Measurements from ENCODE around the gene ADGRG4. TPM values are rescaled to one million over a fixed set of nuclear protein-coding genes. Genes with fewer than 3 reads are reported as not detected.

ADGRG4 gene
- polyA plus RNA-seq, 3 donors, result not detected

- H4K20me1 ChIP-seq (ENCODE audit: insufficient read depth, low read length), result no peaks in the 10 kb centered on the region
- H3K4me3 ChIP-seq (replicated peaks in 1 of 3; ENCODE audit: low read depth in 2 of 3, low read length in 3 of 3), result no peak overlapping the region
- no peak overlapping the region for H3K27ac ChIP-seq (ENCODE audit: low read depth in 1 of 2, low read length in 2 of 2)
- no peak for TF ChIP-seq CTCF (IDR thresholded peaks at IDR 0.05)
- H3K9me3 Mint-ChIP-seq, result peaks cover 0 to 3% (median 0%) of the 10 kb centered on the region in 7 donors
- H3K36me3 ChIP-seq (replicated peaks in 1 of 2; ENCODE audit: control insufficient read depth in 1 of 2, insufficient read depth in 2 of 2, low read length in 2 of 2), result no peaks in the 10 kb centered on the region
- H3K9ac ChIP-seq (ENCODE audit: insufficient read depth, low read length, poor library complexity, severe bottlenecking), result no peak overlapping the region
- no peaks in the 10 kb centered on the region for H3K27me3 ChIP-seq (ENCODE audit: control insufficient read depth in 2 of 2, insufficient read depth in 2 of 2, low read length in 2 of 2)
- peaks cover 0 to 5% of the 10 kb centered on the region in 2 donors for H3K4me1 ChIP-seq (ENCODE audit: control insufficient read depth in 1 of 2, insufficient read depth in 2 of 2, low read length in 2 of 2)
- no peaks in the 10 kb centered on the region for H3K9me3 ChIP-seq (replicated peaks in 1 of 2; ENCODE audit: control insufficient read depth in 1 of 2, insufficient read depth in 1 of 2, low read length in 2 of 2)
- no peak overlapping the region for H3K4me3 Mint-ChIP-seq
- no peak overlapping the region for H3K27ac Mint-ChIP-seq
- peaks cover 0 to 2% (median 0%) of the 10 kb centered on the region in 3 donors for H3K27me3 Mint-ChIP-seq (ENCODE audit: low read depth in 3 of 3)
- no CpG with 5 or more reads among the region's 1 CpG for WGBS (ENCODE audit: insufficient coverage)
- no peak for DNase-seq
- intact Hi-C loops (cut with micrococcal nuclease), result no loop called here
- H3K4me1 Mint-ChIP-seq, result peaks cover 5% of the 10 kb centered on the region
- H3K79me2 ChIP-seq (ENCODE audit: insufficient read depth, low read length), result no peaks in the 10 kb centered on the region
- no peaks in the 10 kb centered on the region for H3K36me3 Mint-ChIP-seq
- no peak overlapping the region for H3K4me2 ChIP-seq (replicated peaks; ENCODE audit: extremely low read depth, low read length, poor library complexity, severe bottlenecking)
- no peak overlapping the region for H2AFZ ChIP-seq (ENCODE audit: insufficient read depth, low read depth, low read length, poor library complexity, severe bottlenecking)
Measured at GRCh38 chrX:136269921-136270320, 30.8 kb upstream of the ADGRG4 start.

- Mint-ChIP-seq H3K36me3 (no peaks in the 10 kb centered on the region), H3K27ac (peak overlapping the region in 1 of 7 donors; percentile 50), H3K9me3 (no peaks in the 10 kb centered on the region), H3K27me3 (ENCODE audit: low read depth in 3 of 3) (no peaks in the 10 kb centered on the region), H3K4me1 (peaks cover 5% of the 10 kb centered on the region), H3K4me3 (no peak overlapping the region)
- no peak for TF ChIP-seq CTCF (IDR thresholded peaks at IDR 0.05)
- Histone ChIP-seq H3K27me3 (ENCODE audit: control insufficient read depth in 2 of 2, insufficient read depth in 2 of 2, low read length in 2 of 2) (no peaks in the 10 kb centered on the region), H3K4me3 (replicated peaks in 1 of 3; ENCODE audit: low read depth in 2 of 3, low read length in 3 of 3) (no peak overlapping the region), H3K4me1 (ENCODE audit: control insufficient read depth in 1 of 2, insufficient read depth in 2 of 2, low read length in 2 of 2) (peaks cover 0 to 5% of the 10 kb centered on the region in 2 donors), H3K27ac (ENCODE audit: low read depth in 1 of 2, low read length in 2 of 2) (no peak overlapping the region), H2AFZ (ENCODE audit: insufficient read depth, low read depth, low read length, poor library complexity, severe bottlenecking) (no peak overlapping the region), H3K4me2 (replicated peaks; ENCODE audit: extremely low read depth, low read length, poor library complexity, severe bottlenecking) (no peak overlapping the region), H3K9me3 (replicated peaks in 1 of 2; ENCODE audit: control insufficient read depth in 1 of 2, insufficient read depth in 1 of 2, low read length in 2 of 2) (no peaks in the 10 kb centered on the region), H4K20me1 (ENCODE audit: insufficient read depth, low read length) (no peaks in the 10 kb centered on the region), H3K36me3 (replicated peaks in 1 of 2; ENCODE audit: control insufficient read depth in 1 of 2, insufficient read depth in 2 of 2, low read length in 2 of 2) (no peaks in the 10 kb centered on the region), H3K79me2 (ENCODE audit: insufficient read depth, low read length) (no peaks in the 10 kb centered on the region), H3K9ac (ENCODE audit: insufficient read depth, low read length, poor library complexity, severe bottlenecking) (no peak overlapping the region)
- no CpG with 5 or more reads among the region's 1 CpG for WGBS (ENCODE audit: insufficient coverage)
- peak in 1 of 3 donors; percentile 3 for DNase-seq
- intact Hi-C loops (cut with micrococcal nuclease), result no loop called here
Measured at GRCh38 chrX:136271300-136271699, 29.5 kb upstream of the ADGRG4 start.
